DMS153 treated with DMSO at 0.1 percent for 48 hours (cell line): ENCODE data around the gene RPS14.

ENCODE experiments used
- DNase-seq: peaks from one replicate; lab custom pipeline; 2025; ENCODE audit not compliant: unreplicated experiment; lab: John Stamatoyannopoulos, UW

Gene RPS14

GRCh38 chr5:150401376-150402228 is 47.9 kb downstream of the RPS14 start:
- DNase-seq = no peak

DNA sequence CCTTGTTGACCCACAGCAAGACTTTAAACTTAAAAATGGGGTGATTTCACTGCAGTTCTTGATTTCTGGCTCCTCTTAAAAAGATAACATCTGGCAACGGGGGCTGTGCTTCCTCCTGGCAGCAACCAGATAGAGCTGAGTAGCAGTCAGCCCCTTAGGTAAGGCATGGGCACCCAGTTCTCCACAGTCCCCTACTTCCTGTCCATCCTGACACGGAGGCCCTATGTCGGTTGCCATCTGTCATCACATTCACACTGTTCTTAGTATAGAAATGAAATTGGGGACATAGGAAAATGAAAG is 48.5 kb downstream of the RPS14 start:
- no peak for DNase-seq

DNA sequence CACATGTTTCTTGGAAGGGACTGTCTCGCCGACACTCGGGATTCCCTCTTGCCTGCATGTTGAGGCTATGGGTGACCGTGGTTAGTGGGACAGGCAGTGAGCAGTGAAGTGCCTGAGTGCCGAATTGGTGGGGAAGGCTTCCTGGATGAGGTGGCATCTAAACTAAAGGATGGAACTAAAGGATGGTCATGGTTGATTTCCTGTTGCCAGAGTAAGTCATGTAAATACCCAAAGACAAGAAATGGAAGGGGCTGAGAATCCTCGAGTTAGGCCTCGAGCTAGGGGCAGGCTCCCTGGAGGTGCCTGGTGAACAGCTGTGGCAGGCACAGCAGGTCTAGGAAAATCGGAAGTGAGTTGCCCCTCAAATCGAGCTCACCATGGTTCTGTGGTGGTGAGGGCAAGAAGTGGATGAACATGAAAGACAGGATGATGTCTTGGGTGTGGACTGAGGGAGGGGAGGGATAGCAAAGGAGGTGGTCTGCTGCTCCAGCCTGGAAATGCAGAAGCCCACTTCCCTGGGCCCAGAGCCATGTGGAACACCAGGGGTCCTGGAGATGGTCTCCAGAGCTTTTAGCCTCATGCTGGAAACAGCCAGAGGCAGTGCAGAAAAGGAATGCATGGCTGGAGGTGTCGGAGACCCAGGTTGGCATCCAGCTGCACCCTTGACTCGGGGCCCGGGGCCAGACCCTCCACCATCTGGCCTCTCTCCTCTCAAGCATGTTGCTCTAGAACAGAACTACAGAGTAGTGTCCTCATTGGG is 49.0 kb downstream of the RPS14 start:
- DNase-seq = no peak

- no peak for DNase-seq
Measured at GRCh38 chr5:150399524-150400211, 49.9 kb downstream of the RPS14 start.

DNA sequence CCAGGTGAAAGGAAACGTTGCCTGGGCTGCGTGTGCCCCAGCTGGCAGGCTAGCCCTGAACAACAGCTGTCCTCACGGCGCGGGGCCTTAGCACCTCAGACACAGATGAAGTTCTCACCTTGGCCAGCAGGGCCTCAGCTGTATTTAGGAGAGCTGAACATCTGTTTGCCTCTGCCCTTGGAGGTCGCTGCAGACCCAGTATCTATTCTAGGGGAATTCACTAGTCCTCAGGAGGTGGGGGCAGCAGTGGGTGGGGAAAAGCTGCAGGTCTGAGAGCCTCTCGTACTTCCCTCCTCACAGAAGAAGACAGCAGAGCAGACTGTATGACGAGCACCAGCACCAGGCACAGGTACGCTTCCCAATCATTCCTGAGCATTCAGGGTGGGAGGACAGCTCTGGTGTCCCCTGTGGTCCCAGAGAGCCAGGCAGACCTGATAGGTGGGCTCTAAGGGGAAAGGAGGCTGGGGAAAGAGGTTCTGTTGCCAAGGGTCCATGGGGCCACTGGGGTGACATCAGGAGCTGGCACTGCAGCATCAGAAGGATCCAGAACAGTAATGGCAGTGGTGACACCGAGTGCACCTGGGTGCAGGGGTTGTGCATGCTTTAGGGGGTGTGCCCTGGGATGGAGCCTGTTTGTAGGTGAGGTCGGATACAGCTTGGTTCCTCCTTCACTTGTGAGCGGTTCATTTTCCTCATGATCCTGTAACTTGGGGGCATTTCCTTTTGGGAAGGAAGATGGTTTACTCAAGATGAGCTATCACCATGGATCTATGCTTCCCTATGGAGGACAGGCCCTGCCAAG is 50.6 kb downstream of the RPS14 start:
- no peak for DNase-seq

DNA sequence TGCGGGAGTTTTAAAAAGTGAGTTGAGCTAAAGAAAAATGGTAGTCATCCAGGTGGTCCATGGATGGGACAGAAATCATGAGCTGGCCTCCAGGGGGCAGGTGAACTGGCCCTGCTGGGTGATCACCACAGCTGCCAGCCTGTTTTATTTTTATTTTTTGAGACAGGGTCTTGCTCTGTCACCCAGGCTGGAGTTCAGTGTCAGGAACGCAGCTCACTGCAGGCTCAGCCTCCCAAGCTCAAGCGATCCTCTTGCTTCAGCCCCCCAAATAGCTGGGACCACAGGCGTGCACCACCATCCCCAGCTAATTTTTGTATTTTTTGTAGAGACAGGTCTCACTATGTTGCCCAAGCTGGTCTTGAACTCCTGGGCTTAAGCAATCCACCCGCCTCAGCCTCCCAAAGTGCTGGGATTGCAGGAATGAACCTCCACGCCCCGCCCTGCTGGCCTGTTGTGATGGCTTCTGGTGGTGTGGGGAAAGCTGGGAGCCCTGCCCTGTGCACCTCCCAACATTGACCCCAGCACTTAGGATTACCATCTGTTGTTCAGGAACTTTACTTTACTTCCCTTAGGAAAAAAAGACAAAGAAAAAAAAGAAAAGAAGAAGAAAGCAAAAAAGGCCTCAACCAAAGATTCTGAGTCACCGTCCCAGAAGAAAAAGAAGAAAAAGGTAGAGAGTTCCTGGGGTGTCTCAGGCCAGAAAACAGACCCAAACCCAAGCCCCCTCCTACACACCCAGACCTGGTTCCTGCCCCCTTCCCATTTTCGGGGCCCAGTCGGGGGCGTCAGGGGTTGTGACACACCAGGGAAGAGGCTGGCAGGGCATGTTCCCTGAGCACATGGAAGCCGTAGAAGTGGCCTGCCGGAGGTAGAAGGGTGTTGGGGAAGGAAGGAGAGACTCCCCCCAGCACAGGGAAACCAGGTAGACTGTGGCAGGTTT is 51.5 kb downstream of the RPS14 start:
- DNase-seq = no peak

GRCh38 chr5:150397146-150397781 is 52.3 kb downstream of the RPS14 start:
- DNase-seq = no peak

DNA sequence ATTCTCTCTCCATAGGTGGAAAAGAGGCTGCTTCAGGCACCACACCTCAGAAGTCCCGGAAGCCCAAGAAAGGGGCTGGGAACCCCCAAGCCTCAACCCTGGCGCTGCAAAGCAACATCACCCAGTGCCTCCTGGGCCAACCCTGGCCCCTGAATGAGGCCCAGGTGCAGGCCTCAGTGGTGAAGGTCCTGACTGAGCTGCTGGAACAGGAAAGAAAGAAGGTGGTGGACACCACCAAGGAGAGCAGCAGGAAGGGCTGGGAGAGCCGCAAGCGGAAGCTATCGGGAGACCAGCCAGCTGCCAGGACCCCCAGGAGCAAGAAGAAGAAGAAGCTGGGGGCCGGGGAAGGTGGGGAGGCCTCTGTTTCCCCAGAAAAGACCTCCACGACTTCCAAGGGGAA is 53.3 kb downstream of the RPS14 start:
- DNase-seq = no peak

- DNase-seq = no peak
Measured at GRCh38 chr5:150395688-150395975, 53.9 kb downstream of the RPS14 start.

DNA sequence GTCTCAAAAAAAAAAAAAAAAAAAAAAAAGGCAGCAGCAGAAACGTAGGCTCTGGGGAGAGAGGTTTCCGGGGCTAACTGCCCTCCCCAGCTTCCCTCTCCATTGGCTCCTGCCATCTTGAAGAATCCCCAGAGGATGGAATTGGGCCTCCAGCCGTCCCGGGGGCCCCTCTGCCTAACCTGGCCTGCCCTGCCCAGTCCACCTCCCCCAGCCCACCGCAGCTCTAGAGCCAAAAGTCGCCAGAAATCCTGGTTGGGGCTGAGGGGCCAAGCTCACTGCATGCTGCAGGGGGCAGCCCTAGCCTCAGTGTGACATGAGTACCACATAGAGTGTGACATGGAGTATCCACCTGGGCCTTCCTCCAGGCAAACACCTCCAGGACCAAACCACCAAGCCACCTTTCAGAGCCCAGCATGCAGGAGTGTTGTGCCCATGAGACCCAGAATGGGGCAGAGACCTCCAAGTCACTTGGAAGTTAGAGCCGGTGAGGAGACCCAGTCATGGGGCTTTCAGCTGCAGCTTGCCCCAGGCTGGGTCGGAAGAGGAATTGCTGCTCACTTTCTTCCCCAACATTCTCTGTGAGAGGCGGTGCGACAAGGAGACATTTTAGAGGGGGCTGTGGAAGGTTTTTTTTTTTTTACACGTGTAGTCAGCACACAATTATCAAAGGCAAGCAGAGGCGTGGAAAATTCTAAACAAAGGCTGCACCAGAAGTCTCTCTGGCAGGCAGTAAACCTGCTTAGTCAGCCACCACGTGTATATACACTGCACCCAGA is 54.4 kb downstream of the RPS14 start:
- DNase-seq = no peak

DNA sequence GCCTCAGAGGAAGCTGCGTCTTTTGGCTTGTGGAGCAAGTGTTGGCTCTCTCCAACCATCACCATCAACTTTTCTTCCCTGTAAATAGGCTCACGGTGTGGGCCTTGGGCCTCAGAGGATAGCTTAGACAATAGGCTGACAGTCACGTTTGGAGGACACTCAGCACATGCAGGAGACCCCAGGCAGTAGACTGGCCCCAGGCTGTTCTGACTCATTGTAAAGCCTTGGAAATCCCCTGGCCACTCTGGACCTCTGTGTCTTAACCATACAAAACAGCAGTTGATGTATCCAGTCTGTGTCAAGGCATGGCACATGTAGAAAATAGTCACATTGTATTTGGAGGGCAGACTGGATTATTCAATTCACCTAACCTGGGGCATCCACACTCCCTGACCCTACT is 55.4 kb downstream of the RPS14 start:
- no peak for DNase-seq

GRCh38 chr5:150393096-150393645 is 56.4 kb downstream of the RPS14 start:
- DNase-seq = no peak

GRCh38 chr5:150392680-150393079 is 56.9 kb downstream of the RPS14 start:
- DNase-seq = no peak
